ENCODE data around the gene FCHSD2. TPM values are rescaled to one million over a fixed set of nuclear protein-coding genes. Genes with fewer than 3 reads are reported as not detected.
"Not testable (repeated sequence)": the region's sequence is repeated elsewhere in the genome, so short reads cannot be mapped to it uniquely, and the experiment has no call there.

FCHSD2 gene
- total RNA-seq, 6 donors from 2014 or later: 22.5 to 55.6 (median 42.7) TPM

GRCh38 chr11:73077454-73077853, 64.7 kb downstream of the FCHSD2 start:
- ATAC-seq (ENCODE audit: low FRiP score in 2 of 2) (no peak), DNase-seq (no peak)
- H3K27ac ChIP-seq: no peak overlapping the region
- no peaks in the 10 kb centered on the region for H3K9me3 ChIP-seq
- peaks cover 0 to 16% (median 0%) of the 10 kb centered on the region in 4 donors for H3K36me3 ChIP-seq
- no peak overlapping the region for H3K4me3 ChIP-seq
- no peaks in the 10 kb centered on the region for H3K27me3 ChIP-seq
- TF ChIP-seq POLR2A (IDR thresholded peaks at IDR 0.05) (no peak), EP300 (IDR thresholded peaks at IDR 0.05) (no peak), CTCF (IDR thresholded peaks at IDR 0.05) (no peak), POLR2AphosphoS5 (IDR thresholded peaks at IDR 0.05) (no peak)
- H3K4me1 ChIP-seq: peaks cover 15 to 24% (median 17%) of the 10 kb centered on the region in 4 donors

GRCh38 chr11:73074319-73074718, 67.8 kb downstream of the FCHSD2 start:
- Histone ChIP-seq H3K36me3 (peaks cover 0 to 9% (median 0%) of the 10 kb centered on the region in 4 donors), H3K4me1 (peaks cover 22 to 31% (median 28%) of the 10 kb centered on the region in 4 donors), H3K27me3 (no peaks in the 10 kb centered on the region), H3K4me3 (no peak overlapping the region), H3K27ac (peak overlapping the region in 1 of 4 donors; percentile 78), H3K9me3 (no peaks in the 10 kb centered on the region)
- ATAC-seq (ENCODE audit: low FRiP score in 2 of 2) (no peak), DNase-seq (no peak)
- 71 to 82% methylated on average over 1 of the region's 1 CpG for WGBS, 2 donors
- TF ChIP-seq EP300 (IDR thresholded peaks at IDR 0.05): no peak

- Histone ChIP-seq H3K27ac (peak overlapping the region; percentile 55 to 78 (median 70)), H3K36me3 (peaks cover 0 to 6% (median 0%) of the 10 kb centered on the region in 4 donors), H3K4me1 (peaks cover 22 to 31% (median 28%) of the 10 kb centered on the region in 4 donors), H3K9me3 (no peaks in the 10 kb centered on the region), H3K4me3 (peak overlapping the region in 3 of 4 donors; percentile 9 to 19 (median 18)), H3K27me3 (no peaks in the 10 kb centered on the region)
- no peak for TF ChIP-seq CTCF (IDR thresholded peaks at IDR 0.05)
- peak in 1 of 4 donors; percentile 43 for TF ChIP-seq POLR2A (IDR thresholded peaks at IDR 0.05)
- peak; percentile 71 to 87 for ATAC-seq (ENCODE audit: low FRiP score in 2 of 2)
- 5 to 10% methylated on average over 2 of the region's 2 CpGs for WGBS, 2 donors
- peak in 1 of 2 donors; percentile 30 for DNase-seq
These were observed 69.1 kb downstream of the FCHSD2 start for GRCh38 chr11:73072935-73073481.

- DNase-seq (no peak), ATAC-seq (ENCODE audit: low FRiP score in 2 of 2) (no peak)
- Histone ChIP-seq H3K4me3 (no peak overlapping the region), H3K27me3 (no peaks in the 10 kb centered on the region), H3K9me3 (no peaks in the 10 kb centered on the region), H3K27ac (no peak overlapping the region), H3K36me3 (no peaks in the 10 kb centered on the region), H3K4me1 (peaks cover 22 to 31% (median 28%) of the 10 kb centered on the region in 4 donors)
- TF ChIP-seq POLR2AphosphoS5 (IDR thresholded peaks at IDR 0.05) (no peak), POLR2A (IDR thresholded peaks at IDR 0.05) (no peak), CTCF (IDR thresholded peaks at IDR 0.05) (no peak), EP300 (IDR thresholded peaks at IDR 0.05) (no peak)
- WGBS, 2 donors: 91 to 96% methylated on average over 3 of the region's 3 CpGs
These were observed 71.5 kb downstream of the FCHSD2 start for GRCh38 chr11:73070653-73071052.

GRCh38 chr11:73061857-73062424, 80.2 kb downstream of the FCHSD2 start:
- H3K27me3 ChIP-seq; ATAC-seq (ENCODE audit: low FRiP score in 2 of 2); H3K4me3 ChIP-seq; DNase-seq; H3K9me3 ChIP-seq; H3K36me3 ChIP-seq: not testable (repeated sequence)
- peaks cover 5 to 28% (median 19%) of the 10 kb centered on the region in 4 donors for H3K4me1 ChIP-seq
- 92 to 94% methylated on average over 2 to 3 of the region's 3 CpGs for WGBS, 2 donors
- H3K27ac ChIP-seq: peak overlapping the region in 1 of 4 donors; percentile 6

GRCh38 chr11:73061434-73061833, 80.7 kb downstream of the FCHSD2 start:
- not testable (repeated sequence) for DNase-seq; H3K9me3 ChIP-seq; H3K36me3 ChIP-seq; H3K27me3 ChIP-seq; ATAC-seq (ENCODE audit: low FRiP score in 2 of 2); H3K4me3 ChIP-seq
- WGBS, 2 donors: 67 to 88% methylated on average over 8 to 10 of the region's 10 CpGs
- Histone ChIP-seq H3K4me1 (peaks cover 5 to 28% (median 19%) of the 10 kb centered on the region in 4 donors), H3K27ac (peak overlapping the region in 1 of 4 donors; percentile 6)

Measured in upper lobe of left lung (tissue), 6 donors.